SK-N-SH (cell line): ENCODE data around the gene MATR3. TPM values are rescaled to one million over a fixed set of nuclear protein-coding genes. Genes with fewer than 3 reads are reported as not detected.

Source experiments
- CTCF ChIA-PET: fragments of 300-600, 350-600 bp; formaldehyde crosslinking; extraction: SDS; loops from one replicate; lab custom pipeline; 2021; lab: Yijun Ruan, JAX
- POLR2A ChIA-PET: fragments of 350-600 bp; sonication (Branson Sonifier 250); formaldehyde crosslinking; extraction: SDS; loops from one replicate; lab custom pipeline; 2020; ENCODE audit warnings: antibody characterized with exemption, inconsistent platforms; lab: Yijun Ruan, JAX
- DNase-seq: peaks from one replicate; pipeline ENCODE4 v3.0.0; 2012
- H2AFZ ChIP-seq: fragments of 200-600 bp; sonication (generic); 2 replicates; pipeline ENCODE4 v1.8.1; 2016; ENCODE audit warnings: antibody characterized with exemption, mild to moderate bottlenecking, low read depth
- H3F3A ChIP-seq: fragments of 200-600 bp; sonication (generic); replicated peaks from 2 replicates; pipeline ENCODE3; 2016; ENCODE audit warnings: antibody characterized with exemption, mild to moderate bottlenecking; ENCODE audit not compliant: insufficient read depth
- H3K27ac ChIP-seq, 2 experiments: fragments of 200-500 bp in 1 of 2; fragments of 200-600 bp in 1 of 2; sonication (Bioruptor generic) in 1 of 2; sonication (generic), shearing (Covaris generic) in 1 of 2; 2 replicates each; pipeline versions ENCODE4 v1.5.1 to v1.6.1; 2014 to 2016; ENCODE audit warnings: low read depth in 2 of 2, inconsistent platforms in 1 of 2, low read length in 1 of 2, mild to moderate bottlenecking in 1 of 2, mixed read lengths in 1 of 2
- H3K27me3 ChIP-seq: fragments of 200-600 bp; sonication (generic), shearing (Covaris generic); 2 replicates; pipeline ENCODE4 v1.6.1; 2016; ENCODE audit warnings: mixed run types; ENCODE audit not compliant: insufficient read depth
- H3K36me3 ChIP-seq, 2 experiments: fragments of 200-500 bp in 1 of 2; fragments of 200-600 bp in 1 of 2; sonication (Bioruptor generic) in 1 of 2; sonication (generic) in 1 of 2; replicated peaks in 1 of 2; 2 replicates each; pipeline versions ENCODE3 to v1.5.1; 2014 to 2016; ENCODE audit warnings: low read length in 1 of 2, mild to moderate bottlenecking in 1 of 2; ENCODE audit not compliant: insufficient read depth in 2 of 2, control insufficient read depth in 1 of 2
- H3K4me1 ChIP-seq, 2 experiments: fragments of 200-500 bp in 1 of 2; fragments of 200-600 bp in 1 of 2; sonication (Bioruptor generic) in 1 of 2; sonication (generic), shearing (Covaris generic) in 1 of 2; 2 replicates each; pipeline versions ENCODE4 v1.5.1 to v1.6.1; 2014 to 2016; ENCODE audit warnings: low read depth in 1 of 2, low read length in 1 of 2, mixed run types in 1 of 2; ENCODE audit not compliant: insufficient read depth in 2 of 2, control insufficient read depth in 1 of 2
- H3K4me2 ChIP-seq: fragments of 200-600 bp; sonication (generic), shearing (Covaris generic); 2 replicates; pipeline ENCODE4 v1.6.1; 2017; ENCODE audit warnings: mixed run types
- H3K4me3 ChIP-seq, 2 experiments: fragments of 200-500 bp in 1 of 2; fragments of 200-600 bp in 1 of 2; sonication (Bioruptor generic) in 1 of 2; sonication (generic), shearing (Covaris generic) in 1 of 2; 2 replicates each; pipeline versions ENCODE4 v1.5.1 to v1.8.1; 2014 to 2016; ENCODE audit warnings: low read depth in 2 of 2, inconsistent platforms in 1 of 2, low read length in 1 of 2, mild to moderate bottlenecking in 1 of 2, mixed read lengths in 1 of 2, moderate library complexity in 1 of 2
- H3K79me2 ChIP-seq: fragments of 200-600 bp; sonication (generic); 2 replicates; pipeline ENCODE4 v1.8.1; 2017; ENCODE audit warnings: mild to moderate bottlenecking; ENCODE audit not compliant: insufficient read depth
- H3K9ac ChIP-seq: fragments of 200-600 bp; sonication (generic); 2 replicates; pipeline ENCODE4 v1.6.1; 2017; ENCODE audit warnings: mixed run types
- H3K9me2 ChIP-seq: fragments of 200-600 bp; sonication (generic); 2 replicates; pipeline ENCODE4 v1.6.1; 2017; ENCODE audit warnings: mixed run types
- H3K9me3 ChIP-seq: fragments of 200-600 bp; sonication (generic); 2 replicates; pipeline ENCODE4 v1.6.1; 2017; ENCODE audit warnings: mixed run types, mild to moderate bottlenecking, moderate library complexity
- H4K20me1 ChIP-seq: fragments of 200-600 bp; sonication (generic); 2 replicates; pipeline ENCODE4 v1.6.1; 2017; ENCODE audit warnings: mild to moderate bottlenecking, mixed run types; ENCODE audit not compliant: insufficient read depth
- CHD2 ChIP-seq: fragments of 150-350 bp; IDR thresholded peaks from 2 replicates; pipeline ENCODE4 v1.6.1; 2018; ENCODE audit warnings: low read length; ENCODE audit not compliant: partially characterized antibody
- EP300 ChIP-seq, 2 experiments: IDR thresholded peaks; 2 replicates each; pipeline versions ENCODE4 v1.4.0 to v1.6.1; 2012; ENCODE audit warnings: borderline replicate concordance in 1 of 2, low read depth in 1 of 2, low read length in 1 of 2
- EZH2phosphoT487 ChIP-seq: fragments of 200-600 bp; sonication (generic); IDR thresholded peaks from 2 replicates; pipeline ENCODE4 v1.6.1; 2017; ENCODE audit warnings: low read depth, mixed run types, mild to moderate bottlenecking, antibody characterized with exemption, moderate library complexity, borderline replicate concordance
- FOXJ3 ChIP-seq: sonication (generic); formaldehyde crosslinking; IDR thresholded peaks from 2 replicates; pipeline ENCODE4 v1.5.1; 2020; ENCODE audit warnings: mild to moderate bottlenecking, missing genetic modification reagents
- FOXM1 ChIP-seq: IDR thresholded peaks from 2 replicates; pipeline ENCODE4 v1.4.0; 2012; ENCODE audit warnings: low read depth, mild to moderate bottlenecking
- GATA2 ChIP-seq: sonication (generic); formaldehyde crosslinking; IDR thresholded peaks from 2 replicates; pipeline ENCODE4 v1.5.0; 2020; ENCODE audit warnings: mild to moderate bottlenecking, missing genetic modification reagents
- JUND ChIP-seq: IDR thresholded peaks from 2 replicates; pipeline ENCODE4 v1.4.0; 2012
- MAX ChIP-seq: IDR thresholded peaks from 2 replicates; pipeline ENCODE4 v1.4.0; 2012; ENCODE audit warnings: low read depth
- MXI1 ChIP-seq: IDR thresholded peaks from 2 replicates; pipeline ENCODE4 v1.6.1; 2012; ENCODE audit warnings: mild to moderate bottlenecking, low read depth, low read length, improper control_type of control experiment
- NFIC ChIP-seq: IDR thresholded peaks from 2 replicates; pipeline ENCODE4 v1.4.0; 2012; ENCODE audit warnings: borderline replicate concordance
- NRF1 ChIP-seq: IDR thresholded peaks from 2 replicates; pipeline ENCODE4 v1.6.1; 2012; ENCODE audit warnings: low read depth, mild to moderate bottlenecking, low read length
- POLR2AphosphoS5 ChIP-seq: IDR thresholded peaks from 2 replicates; pipeline ENCODE4 v1.6.1; 2012; ENCODE audit warnings: low read depth, low read length
- RCOR1 ChIP-seq: fragments of 150-350 bp; IDR thresholded peaks from 2 replicates; pipeline ENCODE4 v1.6.1; 2017; ENCODE audit warnings: antibody characterized with exemption, low read length
- SIN3A ChIP-seq: IDR thresholded peaks from 2 replicates; pipeline ENCODE4 v1.6.1; 2012; ENCODE audit warnings: low read depth, mild to moderate bottlenecking, low read length, moderate library complexity, borderline replicate concordance
- TCF12 ChIP-seq: IDR thresholded peaks from 2 replicates; pipeline ENCODE4 v1.4.0; 2012
- TEAD4 ChIP-seq: IDR thresholded peaks from 2 replicates; pipeline ENCODE4 v1.4.0; 2012; ENCODE audit warnings: mild to moderate bottlenecking, borderline replicate concordance; ENCODE audit not compliant: insufficient read depth
- YY1 ChIP-seq: IDR thresholded peaks from 2 replicates; pipeline ENCODE4 v1.4.0; 2012; ENCODE audit warnings: low read depth, mild to moderate bottlenecking
- WGBS: methylation state at CpG from one replicate; pipeline ENCODE4 v1.1.6; 2017; ENCODE audit warnings: low lambda C conversion rate; 5-methylcytosine and 5-hydroxymethylcytosine counted together
- polyA plus RNA-seq, 3 experiments: library from polyadenylated mRNA; depleted of rRNA; stranded (reverse); fragments of >200 nt; gene quantifications; 2 replicates each; pipeline ENCODE4 v1.2.3, GENCODE V29; 2012
- TF ChIP-seq, protein P1 (sequence below): IDR thresholded peaks from 2 replicates; pipeline ENCODE4 v1.4.0; 2012; ENCODE audit warnings: low read depth, borderline replicate concordance
- TF ChIP-seq, protein P2 (sequence below): IDR thresholded peaks from 2 replicates; pipeline ENCODE4; 2012
- TF ChIP-seq, protein P3 (sequence below): fragments of 200-600 bp; sonication (generic); IDR thresholded peaks from 2 replicates; pipeline ENCODE4 v1.6.1; 2017; ENCODE audit warnings: antibody characterized with exemption, mild to moderate bottlenecking, moderate library complexity

Gene MATR3
- polyA plus RNA-seq, 1 of the 3 experiments (the other 2 are of a cell fraction): 40.4 TPM

DNA sequence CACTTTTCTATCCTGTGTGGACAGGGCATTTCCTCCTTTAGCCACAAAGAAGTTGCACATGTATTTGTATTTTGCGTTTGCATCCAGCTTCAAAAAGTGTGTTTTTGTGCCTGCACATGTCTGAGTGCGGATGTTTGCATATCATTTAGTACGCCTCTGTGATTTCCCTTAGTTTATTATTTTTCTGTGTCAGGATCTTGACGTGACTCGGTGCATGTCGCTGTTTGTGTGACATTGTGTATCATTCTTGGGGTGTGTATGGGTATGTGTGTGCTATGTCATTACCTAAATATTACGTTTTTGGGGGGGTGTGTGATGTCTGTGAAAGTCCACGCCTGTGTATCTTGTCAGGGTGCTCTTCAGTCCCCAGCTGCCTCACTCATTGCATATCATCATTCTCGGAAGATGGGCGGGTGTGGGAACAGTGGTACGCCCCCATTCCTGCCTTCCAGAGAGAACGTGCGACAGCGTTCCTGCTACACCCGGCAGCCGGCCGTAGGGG is 47.7 kb downstream of the MATR3 start:
- peak overlapping the region in 1 of 2 experiments; percentile 99; a peak in 2 of 4 replicates for H3K27ac ChIP-seq
- H3K9me2 ChIP-seq: no peaks in the 10 kb centered on the region
- H3K9me3 ChIP-seq: no peaks in the 10 kb centered on the region
- H3K4me3 ChIP-seq: peak overlapping the region; percentile 93 to 96
- 6% methylated on average over 15 of the region's 17 CpGs for WGBS
- H3K27me3 ChIP-seq: no peaks in the 10 kb centered on the region
- peak overlapping the region; percentile 51; the same call in 1 of the 2 replicates for H2AFZ ChIP-seq
- ChIA-PET POLR2A (interaction anchor here (0.7 to 1.8 kb wide), 7 partner anchors 39 to 1163 kb away, joined by 3 to 34 read pairs (median 3); partner anchors contain the start of genes HSPA9 and MATR3), CTCF (interaction anchor here (0.8 to 2.1 kb wide), 11 partner anchors 9 to 762 kb away, joined by 3 to 14 read pairs (median 4); partner anchors contain the start of gene MATR3)
- DNase-seq: no peak
- H4K20me1 ChIP-seq: peaks cover 39% of the 10 kb centered on the region
- peaks cover 43% of the 10 kb centered on the region for H3K79me2 ChIP-seq
- TF ChIP-seq, protein P1, sequence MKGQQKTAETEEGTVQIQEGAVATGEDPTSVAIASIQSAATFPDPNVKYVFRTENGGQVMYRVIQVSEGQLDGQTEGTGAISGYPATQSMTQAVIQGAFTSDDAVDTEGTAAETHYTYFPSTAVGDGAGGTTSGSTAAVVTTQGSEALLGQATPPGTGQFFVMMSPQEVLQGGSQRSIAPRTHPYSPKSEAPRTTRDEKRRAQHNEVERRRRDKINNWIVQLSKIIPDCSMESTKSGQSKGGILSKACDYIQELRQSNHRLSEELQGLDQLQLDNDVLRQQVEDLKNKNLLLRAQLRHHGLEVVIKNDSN: no peak
- TF ChIP-seq EP300 (IDR thresholded peaks at IDR 0.05; ENCODE audit: borderline replicate concordance in 1 of 2, low read depth in 1 of 2, low read length in 1 of 2) (no peak), CHD2 (no peak), GATA2 (CRISPR knock-in tag) (no peak), RCOR1 (no peak), POLR2AphosphoS5 (no peak)
- TF ChIP-seq, all 33 proteins: peak for 0
- Histone ChIP-seq H3K4me1 (peaks cover 0 to 5% of the 10 kb centered on the region in 2 experiments; a peak in 2 of 4 replicates), H3K36me3 (peaks cover 0 to 7% of the 10 kb centered on the region in 2 experiments), H3K9ac (peak overlapping the region; percentile 48; the same call in 1 of the 2 replicates), H3K4me2 (peak overlapping the region; percentile 97), H3F3A (peaks cover 30% of the 10 kb centered on the region)

GRCh38 chr5:139341689-139342422 is 48.3 kb downstream of the MATR3 start, which contains the start of gene PAIP2:
Gene PAIP2 (plus strand): TSS chr5:139341854. CDS start chr5:139363785, 21,931 bp downstream.
- POLR2A ChIA-PET: interaction anchor here (0.5 to 1.8 kb wide), 17 partner anchors 32 to 1164 kb away, joined by 3 to 34 read pairs (median 3); partner anchors contain the start of genes HSPA9, MATR3 and UBE2D2
- peak within 1 kb of the TSS; percentile 96 to 99 for H3K27ac ChIP-seq
- CTCF ChIA-PET: interaction anchor here (0.7 to 2.1 kb wide), 15 partner anchors 10 to 762 kb away, joined by 3 to 14 read pairs (median 4); partner anchors contain the start of gene MATR3
- no peaks in the 10 kb centered on the region for H3K9me3 ChIP-seq
- H3K4me2 ChIP-seq: peak within 1 kb of the TSS; percentile 97
- H3K36me3 ChIP-seq: peaks cover 0 to 7% of the 10 kb centered on the region in 2 experiments
- H3F3A ChIP-seq: peaks cover 23% of the 10 kb centered on the region
- peak; percentile 93 for DNase-seq
- no peaks in the 10 kb centered on the region for H3K9me2 ChIP-seq
- peaks cover 0 to 5% of the 10 kb centered on the region in 2 experiments; a peak in 2 of 4 replicates for H3K4me1 ChIP-seq
- 0% methylated on average over 47 of the region's 66 CpGs for WGBS
- peak within 1 kb of the TSS; percentile 93 to 96 for H3K4me3 ChIP-seq
- H4K20me1 ChIP-seq: peaks cover 46% of the 10 kb centered on the region
- H2AFZ ChIP-seq: peak within 1 kb of the TSS; percentile 51; the same call in 1 of the 2 replicates
- H3K27me3 ChIP-seq: no peaks in the 10 kb centered on the region
- peak within 1 kb of the TSS; percentile 100 for H3K9ac ChIP-seq
- peaks cover 49% of the 10 kb centered on the region for H3K79me2 ChIP-seq
- TF ChIP-seq TEAD4 (no peak), RCOR1 (peak; percentile 42; the same call in 1 of the 2 replicates), JUND (no peak), CHD2 (peak; percentile 85), SIN3A (peak; percentile 94), FOXJ3 (no peak), NFIC (no peak), EZH2phosphoT487 (no peak), FOXM1 (peak; percentile 15; the same call in 1 of the 2 replicates), NRF1 (peak; percentile 98), YY1 (no peak), TCF12 (0 out of 2 replicates have a peak, but pooled peaks have one; percentile 5), EP300 (IDR thresholded peaks at IDR 0.05; ENCODE audit: borderline replicate concordance in 1 of 2, low read depth in 1 of 2, low read length in 1 of 2) (peak in 1 of 2 experiments; percentile 40; a peak in 1 of 4 replicates), MAX (peak; percentile 92), MXI1 (peak; percentile 99), GATA2 (CRISPR knock-in tag) (no peak; the same call in 1 of the 2 replicates), POLR2AphosphoS5 (peak; percentile 89)
- TF ChIP-seq, protein P2, sequence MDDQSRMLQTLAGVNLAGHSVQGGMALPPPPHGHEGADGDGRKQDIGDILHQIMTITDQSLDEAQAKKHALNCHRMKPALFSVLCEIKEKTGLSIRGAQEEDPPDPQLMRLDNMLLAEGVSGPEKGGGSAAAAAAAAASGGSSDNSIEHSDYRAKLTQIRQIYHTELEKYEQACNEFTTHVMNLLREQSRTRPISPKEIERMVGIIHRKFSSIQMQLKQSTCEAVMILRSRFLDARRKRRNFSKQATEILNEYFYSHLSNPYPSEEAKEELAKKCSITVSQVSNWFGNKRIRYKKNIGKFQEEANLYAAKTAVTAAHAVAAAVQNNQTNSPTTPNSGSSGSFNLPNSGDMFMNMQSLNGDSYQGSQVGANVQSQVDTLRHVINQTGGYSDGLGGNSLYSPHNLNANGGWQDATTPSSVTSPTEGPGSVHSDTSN: peak; percentile 56; the same call in 1 of the 2 replicates
- TF ChIP-seq, protein P3, sequence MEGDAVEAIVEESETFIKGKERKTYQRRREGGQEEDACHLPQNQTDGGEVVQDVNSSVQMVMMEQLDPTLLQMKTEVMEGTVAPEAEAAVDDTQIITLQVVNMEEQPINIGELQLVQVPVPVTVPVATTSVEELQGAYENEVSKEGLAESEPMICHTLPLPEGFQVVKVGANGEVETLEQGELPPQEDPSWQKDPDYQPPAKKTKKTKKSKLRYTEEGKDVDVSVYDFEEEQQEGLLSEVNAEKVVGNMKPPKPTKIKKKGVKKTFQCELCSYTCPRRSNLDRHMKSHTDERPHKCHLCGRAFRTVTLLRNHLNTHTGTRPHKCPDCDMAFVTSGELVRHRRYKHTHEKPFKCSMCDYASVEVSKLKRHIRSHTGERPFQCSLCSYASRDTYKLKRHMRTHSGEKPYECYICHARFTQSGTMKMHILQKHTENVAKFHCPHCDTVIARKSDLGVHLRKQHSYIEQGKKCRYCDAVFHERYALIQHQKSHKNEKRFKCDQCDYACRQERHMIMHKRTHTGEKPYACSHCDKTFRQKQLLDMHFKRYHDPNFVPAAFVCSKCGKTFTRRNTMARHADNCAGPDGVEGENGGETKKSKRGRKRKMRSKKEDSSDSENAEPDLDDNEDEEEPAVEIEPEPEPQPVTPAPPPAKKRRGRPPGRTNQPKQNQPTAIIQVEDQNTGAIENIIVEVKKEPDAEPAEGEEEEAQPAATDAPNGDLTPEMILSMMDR: peak; percentile 68
